ENCODE data around the gene MYO1F. TPM values are rescaled to one million over a fixed set of nuclear protein-coding genes. Genes with fewer than 3 reads are reported as not detected.
"Not testable (repeated sequence)": the region's sequence is repeated elsewhere in the genome, so short reads cannot be mapped to it uniquely, and the experiment has no call there.

Gene MYO1F
- 0.32 and 1.3 TPM in 2 replicates for total RNA-seq

- DNase-seq (ENCODE audit: low read depth), result no peak
- TF ChIP-seq, protein P1, sequence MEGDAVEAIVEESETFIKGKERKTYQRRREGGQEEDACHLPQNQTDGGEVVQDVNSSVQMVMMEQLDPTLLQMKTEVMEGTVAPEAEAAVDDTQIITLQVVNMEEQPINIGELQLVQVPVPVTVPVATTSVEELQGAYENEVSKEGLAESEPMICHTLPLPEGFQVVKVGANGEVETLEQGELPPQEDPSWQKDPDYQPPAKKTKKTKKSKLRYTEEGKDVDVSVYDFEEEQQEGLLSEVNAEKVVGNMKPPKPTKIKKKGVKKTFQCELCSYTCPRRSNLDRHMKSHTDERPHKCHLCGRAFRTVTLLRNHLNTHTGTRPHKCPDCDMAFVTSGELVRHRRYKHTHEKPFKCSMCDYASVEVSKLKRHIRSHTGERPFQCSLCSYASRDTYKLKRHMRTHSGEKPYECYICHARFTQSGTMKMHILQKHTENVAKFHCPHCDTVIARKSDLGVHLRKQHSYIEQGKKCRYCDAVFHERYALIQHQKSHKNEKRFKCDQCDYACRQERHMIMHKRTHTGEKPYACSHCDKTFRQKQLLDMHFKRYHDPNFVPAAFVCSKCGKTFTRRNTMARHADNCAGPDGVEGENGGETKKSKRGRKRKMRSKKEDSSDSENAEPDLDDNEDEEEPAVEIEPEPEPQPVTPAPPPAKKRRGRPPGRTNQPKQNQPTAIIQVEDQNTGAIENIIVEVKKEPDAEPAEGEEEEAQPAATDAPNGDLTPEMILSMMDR (IDR thresholded peaks at IDR 0.05; ENCODE audit: insufficient read depth, low read depth, low read length), result no peak
Observed at GRCh38 chr19:8577247-8577646, at the start of gene MYO1F. Gene MYO1F (minus strand): TSS chr19:8577442. CDS start chr19:8577309, 133 bp downstream.

DNA sequence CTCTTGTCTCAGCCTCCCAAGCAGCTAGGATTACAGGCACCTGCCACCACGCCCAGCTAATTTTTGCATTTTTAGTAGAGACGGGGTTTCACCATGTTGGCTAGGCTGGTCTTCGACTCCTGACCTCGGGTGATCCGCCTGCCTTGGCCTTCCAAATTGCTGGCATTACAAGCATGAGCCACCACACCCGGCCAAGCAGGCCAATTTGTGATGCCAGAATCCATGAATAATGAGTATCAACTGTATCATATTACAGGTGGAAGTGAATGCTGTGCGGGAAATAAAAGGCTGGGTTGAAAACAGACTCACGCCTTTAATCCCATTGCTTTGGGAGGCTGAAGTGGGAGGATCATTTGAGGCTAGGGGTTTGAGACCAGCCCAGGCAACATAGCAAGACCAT is 49.6 kb upstream of the MYO1F start:
- no peak overlapping the region for H3K4me3 ChIP-seq (ENCODE audit: low read depth, low read length)
- no peak for DNase-seq (ENCODE audit: low read depth)
- TF ChIP-seq, protein P1 (IDR thresholded peaks at IDR 0.05; ENCODE audit: insufficient read depth, low read depth, low read length), result no peak

More at GRCh38 chr19:8577247-8577646, at the start of gene MYO1F:
- peak within 1 kb of the TSS; percentile 30 for H3K4me3 ChIP-seq (ENCODE audit: low read depth, low read length)

DNA sequence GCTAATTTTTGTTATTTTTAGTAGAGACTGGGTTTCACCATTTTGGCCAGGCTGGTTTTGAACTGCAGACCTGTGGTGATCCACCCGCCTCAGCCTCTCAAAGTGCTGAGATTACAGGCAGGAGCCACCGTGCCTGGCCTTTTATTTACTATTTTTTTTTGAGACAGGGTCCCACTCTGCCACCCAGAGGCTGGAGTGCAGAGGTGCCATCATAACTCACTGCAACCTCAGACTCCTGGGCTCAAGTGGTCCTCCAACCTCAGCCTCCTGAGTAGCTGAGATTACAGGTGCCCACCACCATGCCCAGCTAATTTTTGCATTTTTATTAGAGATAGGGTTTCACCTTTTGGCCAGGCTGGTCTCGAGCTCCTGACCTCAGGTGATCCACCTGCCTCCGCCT is 45.6 kb upstream of the MYO1F start:
- H3K4me3 ChIP-seq (ENCODE audit: low read depth, low read length); DNase-seq (ENCODE audit: low read depth): not testable (repeated sequence)
- TF ChIP-seq, protein P1 (IDR thresholded peaks at IDR 0.05; ENCODE audit: insufficient read depth, low read depth, low read length), result peak; percentile 23

GRCh38 chr19:8618751-8619150 is 41.5 kb upstream of the MYO1F start:
- no peak overlapping the region for H3K4me3 ChIP-seq (ENCODE audit: low read depth, low read length)
- TF ChIP-seq, protein P1 (IDR thresholded peaks at IDR 0.05; ENCODE audit: insufficient read depth, low read depth, low read length), result no peak
- no peak for DNase-seq (ENCODE audit: low read depth)

DNA sequence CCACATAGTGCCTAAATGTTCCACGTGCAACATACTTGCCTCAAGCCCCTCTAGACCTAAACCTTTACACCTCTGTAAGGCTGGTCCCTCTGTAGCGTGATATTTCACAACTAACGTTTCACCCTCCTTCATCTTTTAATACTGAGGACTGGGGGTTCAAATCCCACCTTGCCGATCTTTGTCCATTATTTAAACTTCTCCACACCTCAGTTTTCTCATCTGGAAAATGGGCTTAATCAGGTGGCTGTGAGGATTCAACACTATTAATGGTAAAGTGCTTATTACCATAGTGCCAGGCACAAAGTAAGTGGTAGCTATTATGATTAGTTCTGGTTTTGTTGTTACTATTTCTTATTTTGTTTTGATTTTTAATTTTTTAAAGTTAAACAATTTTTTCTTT is 40.7 kb upstream of the MYO1F start:
- TF ChIP-seq, protein P1 (IDR thresholded peaks at IDR 0.05; ENCODE audit: insufficient read depth, low read depth, low read length), result no peak
- no peak for DNase-seq (ENCODE audit: low read depth)
- no peak overlapping the region for H3K4me3 ChIP-seq (ENCODE audit: low read depth, low read length)

GRCh38 chr19:8617325-8617724 is 40.1 kb upstream of the MYO1F start:
- H3K4me3 ChIP-seq (ENCODE audit: low read depth, low read length); DNase-seq (ENCODE audit: low read depth): not testable (repeated sequence)

GRCh38 chr19:8616861-8617260 is 39.6 kb upstream of the MYO1F start:
- no peak for DNase-seq (ENCODE audit: low read depth)
- TF ChIP-seq, protein P1 (IDR thresholded peaks at IDR 0.05; ENCODE audit: insufficient read depth, low read depth, low read length), result no peak
- H3K4me3 ChIP-seq (ENCODE audit: low read depth, low read length), result no peak overlapping the region

Data from fibroblast of villous mesenchyme (primary cell).